HG03139 (cell line): ENCODE measurements around the gene DCLRE1B.

ENCODE experiments used
- ATAC-seq: cut with Tn5 transposase; IDR thresholded peaks from one replicate; pipeline ENCODE4 v1.9.1; 2021; ENCODE audit not compliant: unreplicated experiment

Gene DCLRE1B

GRCh38 chr1:113904674-113905434 lies at the start of gene DCLRE1B, which contains the start of gene AP4B1:
Gene DCLRE1B (plus strand): TSS chr1:113905326. CDS start chr1:113905587, 261 bp downstream.
Gene AP4B1 (minus strand): TSS chr1:113904799. CDS start chr1:113904717, 82 bp downstream.
- ATAC-seq = peak; percentile 86

- ATAC-seq = no peak
Measured at GRCh38 chr1:113855630-113856400, 49.3 kb upstream of the DCLRE1B start.

DNA sequence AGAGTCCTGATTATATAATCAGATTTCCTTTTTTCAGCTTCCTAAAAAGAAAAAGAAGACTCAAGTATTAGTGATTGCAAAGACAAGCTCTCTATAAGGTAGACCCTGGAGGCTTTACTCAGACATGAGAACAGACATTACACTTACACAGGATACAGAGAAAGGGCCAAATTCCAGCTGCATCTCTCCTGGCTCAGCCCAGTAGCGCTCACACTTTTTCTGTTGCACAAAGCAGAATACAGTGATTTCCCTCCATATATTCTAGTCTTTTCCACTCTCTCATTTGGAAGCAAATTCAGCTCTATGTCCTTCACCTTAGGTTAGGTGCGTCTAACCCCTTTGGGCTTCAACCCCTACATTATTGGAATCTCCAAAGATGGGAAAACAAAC lies 48.7 kb upstream of the DCLRE1B start:
- no peak for ATAC-seq

- ATAC-seq = no peak
Measured at GRCh38 chr1:113857776-113858175, 47.4 kb upstream of the DCLRE1B start.

DNA sequence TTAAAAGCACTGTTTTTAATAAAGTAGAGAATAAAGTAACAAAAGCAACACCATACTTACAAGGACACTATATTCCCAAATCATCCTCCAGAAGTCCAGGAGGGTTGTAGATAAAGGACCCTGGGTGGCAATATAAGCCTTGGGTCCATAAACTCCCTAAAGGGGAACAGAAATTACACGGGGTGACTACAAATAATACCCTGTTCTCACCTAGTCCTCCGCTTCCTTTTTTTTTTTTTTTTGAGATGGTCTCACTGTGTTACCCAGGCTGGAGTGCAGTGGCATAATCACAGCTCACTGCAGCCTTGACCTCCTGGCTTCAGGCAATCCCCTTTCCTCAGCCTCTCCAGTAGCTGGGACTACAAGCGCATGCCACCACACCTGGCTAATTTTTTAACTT lies 46.7 kb upstream of the DCLRE1B start:
- ATAC-seq = no peak

DNA sequence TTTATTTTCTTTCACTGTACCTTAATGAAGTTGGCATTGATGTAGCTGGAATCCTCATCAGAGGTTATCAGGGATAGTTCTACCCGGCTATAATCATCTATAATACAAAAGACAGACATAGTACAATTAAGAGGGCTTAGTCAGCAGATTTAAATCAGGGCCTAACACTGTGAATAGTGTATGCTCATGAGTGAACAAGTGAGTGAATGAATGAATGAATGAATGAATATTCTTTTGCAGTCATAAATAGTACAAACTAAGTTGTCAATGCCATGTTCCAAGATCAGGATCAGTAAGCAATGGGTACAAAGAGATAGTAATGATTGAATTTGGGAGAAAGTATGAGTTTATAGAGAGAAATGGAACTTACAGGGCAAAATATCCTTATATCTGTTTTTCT lies 46.1 kb upstream of the DCLRE1B start:
- ATAC-seq = no peak

GRCh38 chr1:113859478-113860175 lies 45.5 kb upstream of the DCLRE1B start:
- ATAC-seq = peak; percentile 81

DNA sequence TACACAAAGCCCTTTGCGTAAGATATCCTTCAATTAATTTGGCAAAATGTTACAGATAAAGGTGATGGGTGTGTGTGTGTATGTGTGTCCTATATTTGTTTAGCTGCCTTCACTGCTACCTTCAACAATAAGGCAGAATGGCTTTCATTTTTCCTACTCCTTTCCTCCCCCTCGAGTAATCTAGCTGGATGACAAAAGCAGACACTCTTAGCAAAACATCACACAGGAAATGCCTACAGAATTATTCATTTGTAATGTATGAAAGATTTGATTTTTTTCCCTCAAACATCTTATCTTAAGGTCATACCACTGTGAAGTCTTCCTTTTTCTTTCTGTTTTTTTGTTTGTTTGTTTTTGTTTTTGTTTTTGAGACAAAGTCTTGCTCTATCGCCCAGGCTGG lies 44.2 kb upstream of the DCLRE1B start:
- ATAC-seq = no peak

- ATAC-seq = no peak
Measured at GRCh38 chr1:113861641-113862040, 43.5 kb upstream of the DCLRE1B start.

DNA sequence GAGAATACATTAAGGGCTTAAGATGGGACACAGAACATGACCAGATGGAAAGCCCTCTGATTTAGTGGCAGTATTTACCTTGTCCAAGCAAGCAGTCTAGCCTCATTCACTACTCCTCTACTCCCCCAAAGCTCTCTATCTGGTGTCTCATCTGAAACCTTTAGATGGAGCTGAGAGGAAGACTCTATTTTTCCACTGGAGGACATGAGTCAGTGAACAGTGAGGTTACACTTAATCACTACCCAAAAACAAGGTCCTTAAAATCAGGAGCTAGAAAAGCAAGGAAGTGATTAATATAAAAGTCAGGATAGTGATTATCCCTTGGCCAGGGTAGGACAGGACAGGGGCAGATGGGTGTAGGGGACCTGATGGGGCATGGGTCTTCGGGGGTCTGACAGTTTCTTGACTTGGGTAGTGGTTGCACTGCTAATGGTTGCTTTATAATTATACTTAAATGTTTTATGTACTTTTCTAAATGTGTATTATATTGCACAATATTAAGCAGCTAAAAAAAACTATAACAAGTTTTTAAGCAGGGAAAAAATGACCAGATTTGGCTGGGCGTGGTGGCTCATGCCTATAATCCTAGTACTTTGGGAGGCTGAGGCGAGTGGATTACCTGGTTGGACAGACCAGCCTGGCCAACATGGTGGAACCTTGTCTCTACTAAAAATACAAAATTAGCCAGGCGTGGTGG lies 36.6 kb upstream of the DCLRE1B start:
- ATAC-seq = no peak

DNA sequence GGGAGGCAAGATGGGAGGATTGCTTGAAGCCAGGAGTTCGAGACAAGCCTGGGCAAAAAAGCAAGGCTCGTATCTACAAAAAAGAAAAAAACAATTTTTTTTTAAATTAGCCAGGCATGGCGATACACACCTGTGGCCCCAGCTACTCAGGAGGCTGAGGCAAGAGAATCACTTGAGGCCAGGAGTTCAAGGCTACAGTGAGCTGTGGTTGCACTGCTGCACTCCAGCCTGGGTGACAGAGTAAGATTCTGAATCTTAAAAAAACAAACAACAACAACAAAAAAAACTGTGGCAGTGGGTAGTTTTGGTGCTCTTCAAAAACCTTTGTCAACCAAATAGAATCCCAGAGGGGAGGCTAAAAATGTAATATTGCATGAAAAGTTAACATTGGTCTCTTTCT lies 34.3 kb upstream of the DCLRE1B start:
- no peak for ATAC-seq

GRCh38 chr1:113871597-113872113 lies 33.5 kb upstream of the DCLRE1B start, which contains the start of gene PTPN22:
Gene PTPN22 (minus strand): TSS chr1:113871712.
- peak; percentile 85 for ATAC-seq

DNA sequence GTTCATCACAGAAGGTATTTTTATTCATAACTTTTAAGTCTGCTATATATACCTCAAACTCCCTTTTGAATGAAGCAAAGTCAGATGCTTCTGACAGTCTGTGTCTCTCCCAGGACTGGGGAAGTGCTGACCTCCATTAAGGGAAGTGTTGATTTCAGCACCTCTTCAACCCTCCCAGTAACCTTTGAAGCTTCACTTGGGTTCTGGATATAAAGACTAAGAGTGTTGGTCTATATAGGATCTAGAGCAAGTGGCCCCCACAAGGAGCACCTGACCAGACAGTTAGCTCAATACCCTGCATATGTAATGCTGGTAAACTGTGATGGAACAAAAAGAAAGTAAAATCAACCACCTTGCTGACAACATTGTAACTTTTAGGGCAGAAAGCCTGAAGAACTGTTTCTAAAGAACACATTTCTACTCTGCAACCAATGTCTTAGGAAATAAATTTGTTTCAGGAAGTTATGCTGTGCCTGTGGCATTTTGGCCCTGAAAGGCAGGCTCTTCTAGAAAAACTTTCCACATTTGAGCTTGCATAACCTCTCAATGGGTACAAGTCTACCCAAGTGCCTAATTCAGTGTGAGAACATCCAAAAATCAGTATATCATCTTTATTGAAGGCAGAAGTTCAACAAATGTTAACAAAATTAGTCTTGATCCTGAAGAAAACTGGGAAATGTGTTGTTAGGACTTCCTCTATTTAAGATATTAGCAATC lies 32.7 kb upstream of the DCLRE1B start:
- no peak for ATAC-seq

DNA sequence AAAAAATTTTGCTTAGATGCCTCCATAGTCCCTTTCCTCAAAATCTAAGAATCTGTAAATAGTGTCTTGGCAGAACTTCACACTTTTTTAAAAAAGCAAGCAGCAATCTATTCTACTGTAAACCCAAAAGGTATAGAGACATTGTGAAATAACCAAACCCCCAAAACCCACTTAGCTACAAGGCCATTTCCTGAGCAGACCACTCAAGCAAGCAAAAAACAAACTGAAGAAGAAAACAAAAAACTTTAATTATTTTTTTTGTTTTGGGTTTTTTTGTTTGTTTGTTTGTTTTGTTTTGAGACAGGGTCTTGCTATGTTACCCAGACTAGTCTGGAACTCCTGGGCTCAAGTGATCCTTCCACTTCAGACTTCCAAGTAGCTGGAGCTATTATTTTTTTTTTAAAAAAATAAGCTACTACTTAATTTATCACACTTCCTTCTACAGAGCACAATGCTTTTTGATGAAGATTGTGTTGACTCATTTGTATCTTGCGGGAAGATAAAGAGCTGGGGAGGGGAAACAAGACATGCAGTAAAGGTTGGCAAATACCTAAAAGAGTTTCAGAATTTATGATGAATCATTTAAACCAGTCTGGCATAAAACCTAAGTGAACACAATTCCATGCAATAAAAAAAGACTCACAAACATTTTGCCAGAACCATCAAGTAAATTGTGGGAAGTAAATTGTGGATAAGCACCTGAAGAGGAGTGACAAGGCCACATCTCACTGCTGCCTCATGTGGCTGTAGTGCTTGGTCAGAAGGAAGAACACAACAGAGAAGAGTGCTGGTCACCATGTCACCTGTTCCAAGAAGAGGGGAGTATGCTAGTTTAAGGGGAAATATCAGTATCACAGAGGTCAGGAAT lies 30.9 kb upstream of the DCLRE1B start:
- no peak for ATAC-seq

GRCh38 chr1:113875714-113876113 lies 29.4 kb upstream of the DCLRE1B start:
- ATAC-seq = peak; percentile 39

GRCh38 chr1:113876176-113876575 lies 28.9 kb upstream of the DCLRE1B start:
- no peak for ATAC-seq

DNA sequence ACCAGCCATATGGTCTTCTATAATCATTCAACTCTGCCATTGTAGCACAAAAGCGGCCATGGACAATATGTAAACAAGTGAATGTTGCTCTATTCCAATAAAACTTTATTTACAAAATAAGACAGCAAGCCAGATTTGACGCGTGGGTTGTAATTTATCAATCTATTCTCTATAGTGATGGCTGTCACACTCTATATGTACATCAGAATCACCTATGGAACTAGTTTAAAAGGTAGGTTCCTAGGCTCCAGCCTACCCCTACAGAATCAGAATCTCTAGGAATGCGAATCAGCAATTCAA lies 25.4 kb upstream of the DCLRE1B start:
- ATAC-seq = no peak

- no peak for ATAC-seq
Measured at GRCh38 chr1:113881661-113882060, 23.5 kb upstream of the DCLRE1B start.
